ENCODE data around the gene STEAP4. TPM values are rescaled to one million over a fixed set of nuclear protein-coding genes. Genes with fewer than 3 reads are reported as not detected.

STEAP4 gene
- polyA plus RNA-seq, 1 experiment, result not detected

- no peak for TF ChIP-seq CTCF (IDR thresholded peaks at IDR 0.05; ENCODE audit: low read depth, low read length)
- CTCF ChIA-PET, result no interaction called here
- Histone ChIP-seq H3K27me3 (ENCODE audit: control insufficient read depth, insufficient read depth, low read length) (no peaks in the 10 kb centered on the region), H3K4me3 (ENCODE audit: low read depth, low read length) (no peak overlapping the region), H3K27ac (ENCODE audit: low read depth, low read length) (no peak overlapping the region), H3K9me3 (ENCODE audit: control insufficient read depth, insufficient read depth, low read length) (no peaks in the 10 kb centered on the region)
- POLR2A ChIA-PET, result no interaction called here
- DNase-seq (ENCODE audit: low read depth, low spot score), result no peak
Measured at GRCh38 chr7:88337572-88337971, 30.9 kb upstream of the STEAP4 start.

GRCh38 chr7:88331322-88331721, 24.6 kb upstream of the STEAP4 start:
- POLR2A ChIA-PET, result no interaction called here
- CTCF ChIA-PET, result no interaction called here

GRCh38 chr7:88329532-88330463, 23.1 kb upstream of the STEAP4 start:
- ChIA-PET CTCF (interaction anchor here (0.5 kb wide), 1 partner anchor 109 kb away, joined by 4 read pairs; no protein-coding TSS in a partner anchor), POLR2A (no interaction called here)
- no peak for TF ChIP-seq CTCF (IDR thresholded peaks at IDR 0.05; ENCODE audit: low read depth, low read length)

More at GRCh38 chr7:88331322-88331721, 24.6 kb upstream of the STEAP4 start:
- Histone ChIP-seq H3K9me3 (ENCODE audit: control insufficient read depth, insufficient read depth, low read length) (peaks cover 9% of the 10 kb centered on the region), H3K4me3 (ENCODE audit: low read depth, low read length) (no peak overlapping the region), H3K27me3 (ENCODE audit: control insufficient read depth, insufficient read depth, low read length) (no peaks in the 10 kb centered on the region), H3K27ac (ENCODE audit: low read depth, low read length) (no peak overlapping the region)
- no peak for TF ChIP-seq CTCF (IDR thresholded peaks at IDR 0.05; ENCODE audit: low read depth, low read length)
- no peak for DNase-seq (ENCODE audit: low read depth, low spot score)

GRCh38 chr7:88328787-88329186, 22.1 kb upstream of the STEAP4 start:
- no peak overlapping the region for H3K4me3 ChIP-seq (ENCODE audit: low read depth, low read length)
- H3K9me3 ChIP-seq (ENCODE audit: control insufficient read depth, insufficient read depth, low read length), result peaks cover 9% of the 10 kb centered on the region
- no peak for TF ChIP-seq CTCF (IDR thresholded peaks at IDR 0.05; ENCODE audit: low read depth, low read length)
- no peak overlapping the region for H3K27ac ChIP-seq (ENCODE audit: low read depth, low read length)
- ChIA-PET CTCF (no interaction called here), POLR2A (no interaction called here)
- no peak for DNase-seq (ENCODE audit: low read depth, low spot score)
- no peaks in the 10 kb centered on the region for H3K27me3 ChIP-seq (ENCODE audit: control insufficient read depth, insufficient read depth, low read length)

More at GRCh38 chr7:88329532-88330463, 23.1 kb upstream of the STEAP4 start:
- no peak for DNase-seq (ENCODE audit: low read depth, low spot score)
- no peak overlapping the region for H3K4me3 ChIP-seq (ENCODE audit: low read depth, low read length)
- no peak overlapping the region for H3K27ac ChIP-seq (ENCODE audit: low read depth, low read length)
- peaks cover 9% of the 10 kb centered on the region for H3K9me3 ChIP-seq (ENCODE audit: control insufficient read depth, insufficient read depth, low read length)
- H3K27me3 ChIP-seq (ENCODE audit: control insufficient read depth, insufficient read depth, low read length), result no peaks in the 10 kb centered on the region

- no peak for DNase-seq (ENCODE audit: low read depth, low spot score)
- CTCF ChIA-PET, result no interaction called here
- POLR2A ChIA-PET, result no interaction called here
- no peaks in the 10 kb centered on the region for H3K27me3 ChIP-seq (ENCODE audit: control insufficient read depth, insufficient read depth, low read length)
- no peak overlapping the region for H3K27ac ChIP-seq (ENCODE audit: low read depth, low read length)
- H3K9me3 ChIP-seq (ENCODE audit: control insufficient read depth, insufficient read depth, low read length), result peaks cover under 1% of the 10 kb centered on the region; the same call in 1 of the 2 replicates
- no peak for TF ChIP-seq CTCF (IDR thresholded peaks at IDR 0.05; ENCODE audit: low read depth, low read length)
- no peak overlapping the region for H3K4me3 ChIP-seq (ENCODE audit: low read depth, low read length)
Measured at GRCh38 chr7:88324699-88325098, 18.0 kb upstream of the STEAP4 start.

All from AG04450 (cell line).